NT2/D1 (cell line): ENCODE data around the gene FARP1.

Source experiments
- DNase-seq: peaks from one replicate; pipeline ENCODE4 v3.0.0-alpha.2; 2011; ENCODE audit warnings: low read depth, low spot score
- H3K27me3 ChIP-seq: 2 replicates; pipeline ENCODE4 v1.6.0; 2011; ENCODE audit warnings: mild to moderate bottlenecking; ENCODE audit not compliant: insufficient read length, insufficient read depth
- H3K36me3 ChIP-seq: 2 replicates; pipeline ENCODE4 v1.6.1; 2011; ENCODE audit warnings: mild to moderate bottlenecking, low read length, mixed read lengths; ENCODE audit not compliant: insufficient read depth, insufficient read length
- H3K4me1 ChIP-seq: 2 replicates; pipeline ENCODE4 v1.5.1; 2011; ENCODE audit not compliant: insufficient read depth, insufficient read length
- H3K4me3 ChIP-seq: 2 replicates; pipeline ENCODE4 v1.5.1; 2011; ENCODE audit warnings: low read depth; ENCODE audit not compliant: insufficient read length
- H3K9ac ChIP-seq: 2 replicates; pipeline ENCODE4 v1.6.0; 2011; ENCODE audit warnings: low read depth; ENCODE audit not compliant: insufficient read length
- H3K9me3 ChIP-seq: 2 replicates; pipeline ENCODE4 v1.5.1; 2011; ENCODE audit warnings: mild to moderate bottlenecking, low read length; ENCODE audit not compliant: insufficient read depth
- SUZ12 ChIP-seq: IDR thresholded peaks from 2 replicates; pipeline ENCODE4 v1.6.1; 2011; ENCODE audit not compliant: insufficient read length, insufficient read depth; ENCODE audit errors: extremely low read depth
- YY1 ChIP-seq: IDR thresholded peaks from 2 replicates; pipeline ENCODE4 v1.6.1; 2011; ENCODE audit not compliant: insufficient read length, insufficient read depth
- ZNF274 ChIP-seq: IDR thresholded peaks from 2 replicates; pipeline ENCODE4 v1.6.1; 2011; ENCODE audit warnings: mild to moderate bottlenecking, low read depth, low read length

The FARP1 gene

DNA sequence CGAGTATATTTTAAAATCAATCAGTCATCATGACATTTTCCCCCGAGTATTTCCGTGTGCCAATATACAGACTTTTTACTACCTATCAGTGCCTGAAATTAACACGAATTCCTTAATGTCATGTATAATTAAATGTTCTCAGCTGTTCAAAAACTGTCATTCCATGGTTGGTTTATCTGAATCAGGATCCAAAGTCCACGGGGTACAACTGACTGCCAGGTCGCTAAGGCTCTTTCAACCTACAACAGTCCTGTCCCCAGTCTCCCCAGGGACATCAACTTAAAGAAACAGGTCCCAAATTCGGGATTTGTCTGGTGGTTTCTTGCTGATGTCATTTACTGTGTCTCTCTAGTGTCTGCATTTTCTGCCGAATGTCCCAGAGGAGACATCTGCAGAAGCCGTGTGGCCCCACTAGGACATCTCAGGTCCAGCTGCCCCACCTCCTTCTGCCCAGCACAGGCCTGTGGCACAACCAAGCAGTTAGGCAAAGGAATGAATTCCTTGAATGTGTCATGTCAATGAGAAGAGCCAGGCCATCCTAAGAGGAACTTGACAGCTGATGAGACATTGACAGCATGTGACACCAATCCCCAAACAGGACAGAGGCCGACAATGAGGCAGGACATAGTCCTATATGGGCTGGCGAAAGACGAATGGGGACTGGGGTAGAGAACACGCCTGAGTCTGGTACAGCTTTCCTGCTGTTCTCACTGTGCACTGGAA lies 324.5 kb downstream of the FARP1 start:
- TF ChIP-seq YY1 (no peak), SUZ12 (no peak), ZNF274 (no peak)
- no peaks in the 10 kb centered on the region for H3K4me1 ChIP-seq
- no peaks in the 10 kb centered on the region for H3K27me3 ChIP-seq
- H3K4me3 ChIP-seq, result no peak overlapping the region
- DNase-seq, result no peak
- H3K9me3 ChIP-seq, result no peaks in the 10 kb centered on the region
- H3K9ac ChIP-seq, result no peak overlapping the region
- peaks cover 73% of the 10 kb centered on the region for H3K36me3 ChIP-seq

GRCh38 chr13:98468361-98468760 lies 325.5 kb downstream of the FARP1 start:
- peaks cover 67% of the 10 kb centered on the region for H3K36me3 ChIP-seq
- DNase-seq, result no peak
- no peak overlapping the region for H3K9ac ChIP-seq

GRCh38 chr13:98468929-98469328 lies 326.0 kb downstream of the FARP1 start:
- Histone ChIP-seq H3K27me3 (no peaks in the 10 kb centered on the region), H3K4me1 (no peaks in the 10 kb centered on the region), H3K4me3 (no peak overlapping the region), H3K36me3 (peaks cover 67% of the 10 kb centered on the region), H3K9ac (no peak overlapping the region), H3K9me3 (no peaks in the 10 kb centered on the region)
- no peak for DNase-seq
- TF ChIP-seq ZNF274 (no peak), SUZ12 (no peak), YY1 (no peak)

More at GRCh38 chr13:98468361-98468760, 325.5 kb downstream of the FARP1 start:
- Histone ChIP-seq H3K4me1 (no peaks in the 10 kb centered on the region), H3K27me3 (no peaks in the 10 kb centered on the region), H3K4me3 (no peak overlapping the region), H3K9me3 (no peaks in the 10 kb centered on the region)
- no peak for TF ChIP-seq ZNF274
- no peak for TF ChIP-seq YY1
- TF ChIP-seq SUZ12, result no peak

GRCh38 chr13:98470920-98471319 lies 328.0 kb downstream of the FARP1 start:
- H3K36me3 ChIP-seq, result peaks cover 65% of the 10 kb centered on the region
- H3K27me3 ChIP-seq, result no peaks in the 10 kb centered on the region
- DNase-seq, result no peak
- H3K9ac ChIP-seq, result no peak overlapping the region
- H3K4me3 ChIP-seq, result no peak overlapping the region
- no peak for TF ChIP-seq YY1
- no peak for TF ChIP-seq SUZ12
- TF ChIP-seq ZNF274, result no peak
- H3K9me3 ChIP-seq, result no peaks in the 10 kb centered on the region
- peaks cover 2% of the 10 kb centered on the region for H3K4me1 ChIP-seq

DNA sequence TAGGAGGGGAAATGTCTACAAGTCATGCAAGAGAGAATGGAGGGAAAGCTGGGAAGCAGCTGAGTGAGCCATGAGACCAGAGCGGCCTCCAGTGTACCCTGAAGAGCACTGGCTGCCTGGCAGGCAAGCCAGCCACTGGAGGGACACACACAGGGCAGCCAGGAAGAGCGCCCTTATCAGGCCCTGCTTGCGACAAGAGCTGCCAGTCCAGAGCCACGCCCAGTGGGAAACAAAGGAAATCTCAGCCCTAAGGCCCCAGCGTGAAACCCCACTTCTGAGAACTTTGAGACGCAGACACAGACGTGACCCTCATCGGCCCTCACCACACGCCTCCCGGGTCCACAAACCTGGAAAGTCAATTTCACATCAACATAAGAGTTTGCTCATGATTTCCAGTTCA lies 329.0 kb downstream of the FARP1 start:
- TF ChIP-seq ZNF274 (no peak), SUZ12 (no peak), YY1 (no peak)
- Histone ChIP-seq H3K27me3 (no peaks in the 10 kb centered on the region), H3K9me3 (no peaks in the 10 kb centered on the region), H3K4me3 (no peak overlapping the region), H3K4me1 (peaks cover 7% of the 10 kb centered on the region), H3K36me3 (peaks cover 56% of the 10 kb centered on the region), H3K9ac (no peak overlapping the region)
- DNase-seq, result no peak

DNA sequence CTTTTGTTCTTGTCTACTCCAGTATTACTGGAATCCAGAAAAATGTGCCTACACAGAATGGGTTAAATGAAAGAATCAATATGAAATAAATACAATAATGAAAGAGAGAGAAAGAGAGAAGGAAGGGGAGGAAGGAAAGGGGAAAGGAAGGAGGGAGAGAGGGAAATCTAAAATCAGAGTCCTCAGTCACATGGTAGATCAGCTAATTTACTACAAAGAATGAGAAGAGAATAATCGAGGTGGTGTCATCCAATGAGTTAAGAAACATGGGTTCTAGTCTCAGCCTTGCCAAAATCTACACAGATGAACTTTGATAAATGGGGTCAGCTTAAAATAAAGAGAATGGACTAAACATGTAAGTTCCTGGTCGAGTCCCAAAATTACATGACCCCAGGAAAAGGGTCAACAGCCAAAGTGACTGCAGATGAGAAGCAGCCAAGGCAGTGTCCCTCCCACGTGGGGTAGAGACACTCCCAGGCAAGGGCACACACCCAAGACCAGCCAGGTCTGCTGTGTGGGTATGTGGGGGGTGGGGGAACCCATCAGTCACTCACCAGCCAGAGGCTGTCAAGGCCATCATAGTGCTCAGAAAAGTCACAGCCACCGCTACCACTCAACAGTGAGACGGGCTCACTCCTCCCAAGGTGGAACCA lies 330.4 kb downstream of the FARP1 start:
- Histone ChIP-seq H3K27me3 (no peaks in the 10 kb centered on the region), H3K9ac (no peak overlapping the region), H3K9me3 (no peaks in the 10 kb centered on the region), H3K36me3 (peaks cover 46% of the 10 kb centered on the region), H3K4me1 (peaks cover 10% of the 10 kb centered on the region), H3K4me3 (no peak overlapping the region)
- no peak for DNase-seq
- no peak for TF ChIP-seq ZNF274
- TF ChIP-seq SUZ12, result no peak
- no peak for TF ChIP-seq YY1

- no peak overlapping the region for H3K9ac ChIP-seq
- peaks cover 41% of the 10 kb centered on the region for H3K36me3 ChIP-seq
- no peaks in the 10 kb centered on the region for H3K27me3 ChIP-seq
- TF ChIP-seq SUZ12 (no peak), ZNF274 (no peak), YY1 (no peak)
- no peak for DNase-seq
- no peaks in the 10 kb centered on the region for H3K9me3 ChIP-seq
- peaks cover 10% of the 10 kb centered on the region for H3K4me1 ChIP-seq
- H3K4me3 ChIP-seq, result no peak overlapping the region
These were observed 330.9 kb downstream of the FARP1 start for GRCh38 chr13:98473788-98474144.
